ENCODE data around the gene PRKD1.
"Not testable (repeated sequence)": the region's sequence is repeated elsewhere in the genome, so short reads cannot be mapped to it uniquely, and the experiment has no call there.

Gene PRKD1

DNA sequence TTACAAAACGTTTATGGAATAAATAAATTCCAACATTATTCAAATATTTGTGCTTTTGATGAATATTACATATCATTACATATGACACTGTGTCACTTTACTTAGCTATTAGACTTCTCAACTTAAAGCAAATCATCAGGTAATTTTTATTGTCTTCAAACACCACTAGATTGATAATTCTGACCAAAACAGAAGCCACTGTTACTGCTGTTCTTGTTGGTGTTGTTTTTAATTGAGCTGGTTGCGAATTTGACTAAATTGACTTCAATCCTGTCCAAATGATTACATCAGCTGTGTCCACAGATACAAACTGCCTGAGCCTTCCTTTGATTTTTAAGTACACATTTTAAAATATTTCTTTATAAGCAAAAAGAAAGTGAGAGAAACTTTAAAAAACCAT lies 29.2 kb downstream of the PRKD1 start:
- DNase-seq, result no peak

DNA sequence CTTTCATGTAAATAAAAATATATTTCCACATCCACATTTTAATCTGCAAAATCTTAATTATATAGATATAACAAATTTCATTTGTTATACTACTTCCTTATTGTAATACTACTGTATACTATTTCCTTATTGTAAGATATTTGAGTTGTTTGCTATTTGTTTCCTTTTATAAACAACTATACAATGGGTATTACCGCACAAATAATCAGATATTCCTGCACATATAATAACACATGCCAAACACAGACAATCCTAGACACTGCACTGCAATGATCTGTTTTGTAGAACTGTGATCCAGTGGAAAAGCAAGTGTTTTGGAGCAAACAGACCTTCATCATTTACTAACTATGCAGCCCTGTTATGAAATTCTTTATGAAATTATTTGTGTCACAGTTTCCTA lies 30.5 kb downstream of the PRKD1 start:
- peak; percentile 57 for DNase-seq

DNA sequence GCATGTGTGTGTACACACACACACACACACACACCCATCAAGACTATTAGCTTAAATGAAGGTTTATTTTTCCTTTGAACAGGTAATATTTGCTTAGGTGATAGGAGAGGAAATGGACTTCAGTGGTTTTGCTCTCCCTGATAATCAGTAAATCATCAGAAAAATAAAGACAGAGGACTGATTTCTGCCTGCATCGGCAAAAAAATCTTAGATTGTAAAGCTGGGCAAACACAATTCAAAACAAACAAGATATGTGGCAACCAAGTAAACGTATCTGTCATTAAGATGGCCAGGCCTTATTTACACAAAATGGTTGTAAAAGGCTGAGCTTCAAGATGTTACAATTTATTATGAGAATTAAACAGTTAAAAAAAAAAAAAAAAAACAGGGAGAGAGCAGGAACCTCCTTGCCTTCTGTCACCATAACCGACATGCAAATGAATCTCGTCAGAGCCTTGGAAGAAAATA lies 31.3 kb downstream of the PRKD1 start:
- DNase-seq, result peak; percentile 92

DNA sequence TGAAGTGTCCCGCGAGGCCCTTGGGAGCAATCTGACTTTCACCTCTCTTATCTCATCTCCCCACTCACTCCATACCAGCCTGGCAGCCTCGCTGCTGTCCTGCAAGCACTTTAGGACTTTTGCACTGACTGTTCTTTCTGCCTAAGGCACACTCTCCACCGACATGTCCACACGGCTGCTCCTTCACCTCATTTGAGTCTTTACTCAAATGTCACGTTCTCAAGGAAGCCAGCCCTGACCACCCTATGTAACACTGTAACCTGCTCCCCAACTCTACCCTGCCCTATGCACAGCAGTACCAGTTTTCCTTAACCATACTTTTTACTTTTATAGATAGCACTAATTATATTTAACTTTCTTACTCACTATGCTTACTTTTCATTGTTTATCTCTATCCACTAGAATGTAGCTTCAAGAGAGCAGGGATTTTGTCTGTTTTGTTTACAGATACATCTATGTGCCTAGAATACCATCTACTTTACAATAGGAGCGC lies 32.0 kb downstream of the PRKD1 start:
- DNase-seq, result peak; percentile 69

DNA sequence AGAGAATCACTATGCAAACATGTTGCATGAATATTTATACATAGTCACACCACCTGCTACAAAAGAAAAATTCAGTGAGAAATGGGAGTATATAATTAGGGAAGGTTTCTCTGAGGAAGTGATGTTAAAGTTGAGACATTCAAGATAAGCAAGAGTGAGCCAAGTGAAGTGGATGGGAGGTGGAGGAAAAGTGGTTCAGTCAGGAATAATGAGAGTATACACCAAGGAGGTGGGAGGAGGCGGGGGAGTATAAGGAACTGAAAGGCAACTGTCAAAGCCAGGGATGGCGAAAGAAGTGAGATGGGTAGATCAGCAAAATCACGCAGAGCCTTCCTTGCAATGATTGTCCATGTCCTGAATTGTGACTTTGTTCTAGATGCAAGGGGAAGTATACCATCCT lies 33.7 kb downstream of the PRKD1 start:
- no peak for DNase-seq

DNA sequence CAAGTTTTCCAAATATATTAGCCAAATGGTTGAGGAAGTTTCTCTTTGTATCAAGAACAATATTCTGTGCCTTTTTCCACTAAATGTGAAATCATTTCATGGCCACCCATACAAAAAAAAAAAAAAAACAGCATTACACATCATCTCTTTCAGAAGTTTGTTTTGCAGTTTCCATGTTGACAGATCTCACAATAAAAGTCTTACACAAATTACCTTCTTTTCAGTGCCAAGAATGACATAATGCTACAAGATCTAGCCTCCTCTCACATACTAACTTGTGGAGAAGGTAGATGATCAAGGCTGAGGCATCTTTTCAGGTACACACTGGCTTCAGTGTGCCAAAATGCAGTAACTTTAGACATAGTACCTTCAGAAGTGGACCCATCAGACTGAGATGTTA lies 35.3 kb downstream of the PRKD1 start:
- DNase-seq, result no peak

DNA sequence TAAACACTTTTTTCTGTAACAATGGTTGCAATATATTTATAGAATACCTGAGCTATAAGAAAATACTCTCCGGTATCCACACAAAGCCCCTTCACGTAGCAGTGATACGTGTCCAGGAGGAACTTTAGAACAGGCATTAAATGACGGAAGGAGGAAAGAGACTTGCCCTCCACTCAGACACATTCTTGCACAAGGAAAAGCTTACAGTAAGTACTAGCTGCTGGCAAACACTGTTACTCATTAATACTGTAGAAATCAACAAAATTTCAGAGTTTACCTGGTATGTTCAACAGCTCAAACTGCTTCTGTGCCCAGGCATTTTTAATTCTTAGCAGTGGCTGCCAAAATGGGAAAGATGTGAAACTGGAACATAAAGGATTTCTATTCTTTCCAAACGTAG lies 41.7 kb downstream of the PRKD1 start:
- no peak for DNase-seq

DNA sequence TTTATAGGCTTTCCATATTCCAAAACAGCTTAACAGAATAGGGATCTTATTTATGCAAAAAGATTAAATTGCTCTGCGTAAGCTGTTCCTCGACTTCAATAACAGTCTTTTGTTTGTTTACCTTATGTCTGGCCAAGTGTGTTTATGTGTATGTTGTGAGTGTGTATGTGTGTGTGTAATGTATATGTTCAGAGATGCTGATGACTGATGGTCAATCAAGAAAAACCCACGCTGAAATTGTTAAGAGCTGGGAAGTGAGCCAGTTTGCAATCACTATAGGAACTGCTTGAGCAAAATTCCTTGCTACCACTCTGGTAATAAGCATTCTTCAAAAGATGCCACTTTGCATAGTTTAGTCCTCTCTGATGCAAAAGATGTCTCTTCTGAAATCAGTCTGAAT lies 59.6 kb downstream of the PRKD1 start:
- DNase-seq, result no peak

DNA sequence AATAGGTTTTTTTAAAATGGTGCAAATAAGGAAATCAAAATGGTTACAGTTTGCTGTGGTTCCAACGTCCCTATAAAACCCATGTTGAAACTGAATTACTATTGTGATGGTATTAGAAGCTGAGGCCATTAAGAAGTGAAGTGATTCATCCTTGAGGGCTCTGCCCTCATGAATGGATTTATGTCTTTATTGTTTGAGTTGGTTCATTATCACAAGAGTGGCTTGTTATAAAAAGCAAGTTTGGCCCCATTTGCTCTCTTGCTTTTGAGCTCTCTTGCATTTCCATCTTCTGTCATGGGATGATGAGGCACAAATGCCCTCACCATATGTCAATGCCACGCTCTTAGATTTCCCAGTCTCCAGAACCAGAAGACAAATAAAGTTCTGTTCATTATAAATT lies 62.3 kb downstream of the PRKD1 start:
- peak; percentile 94 for DNase-seq

DNA sequence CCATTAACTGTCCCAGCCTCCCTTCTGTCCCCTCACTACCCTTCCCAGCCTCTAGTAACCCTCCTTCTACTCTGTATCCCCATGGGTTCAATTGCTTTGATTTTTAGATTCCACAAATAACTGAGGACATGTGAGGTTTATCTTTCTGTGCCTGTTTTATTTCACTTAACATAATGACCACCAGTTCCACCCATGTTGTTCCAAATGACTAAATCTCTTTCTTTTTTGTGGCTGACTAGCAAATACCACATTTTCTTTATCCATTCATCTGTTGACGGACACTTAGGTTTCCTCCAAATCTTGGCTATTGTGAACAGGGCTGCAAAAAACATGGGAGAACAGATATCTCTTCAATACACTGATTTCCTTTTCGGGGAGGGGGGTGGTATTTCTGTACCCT lies 65.7 kb downstream of the PRKD1 start:
- no peak for DNase-seq

DNA sequence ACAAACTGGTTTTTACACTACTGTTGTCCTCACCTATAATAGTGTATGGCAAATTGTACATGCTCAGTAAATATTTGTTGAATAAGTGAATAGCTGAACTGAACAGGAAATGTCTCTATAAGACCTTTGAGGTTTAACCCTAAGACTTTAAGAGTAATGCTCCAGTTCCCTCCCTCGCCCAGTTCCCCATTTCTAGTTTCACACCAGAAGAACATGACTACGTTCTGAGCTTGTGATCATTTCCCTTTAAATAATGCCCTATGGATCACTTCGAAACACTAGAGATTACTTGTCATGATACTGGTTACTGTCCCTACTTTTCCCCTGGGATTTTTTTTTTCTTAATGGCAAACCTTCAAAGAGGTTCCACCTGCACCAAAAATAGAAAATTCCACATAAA lies 69.3 kb downstream of the PRKD1 start:
- DNase-seq, result no peak

DNA sequence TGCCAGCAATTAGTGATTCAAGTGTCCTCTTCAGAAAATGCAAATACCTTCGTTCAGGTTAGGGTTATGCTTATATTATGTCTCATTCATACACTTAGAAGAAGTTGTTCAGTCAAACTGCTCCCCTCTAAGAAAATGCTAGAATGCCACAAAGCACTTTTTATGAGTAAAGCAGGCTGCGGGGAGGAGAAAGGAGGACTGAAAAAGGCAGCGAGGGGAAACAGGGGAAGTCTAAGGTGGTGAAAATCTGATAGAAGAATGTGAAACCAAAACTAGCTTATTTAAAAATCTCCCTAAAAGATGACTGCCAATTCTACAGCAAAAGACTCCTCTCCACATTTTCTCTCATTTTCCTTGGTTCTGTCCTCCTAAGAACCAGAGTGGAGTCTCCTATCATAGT lies 70.1 kb downstream of the PRKD1 start:
- DNase-seq, result no peak

DNA sequence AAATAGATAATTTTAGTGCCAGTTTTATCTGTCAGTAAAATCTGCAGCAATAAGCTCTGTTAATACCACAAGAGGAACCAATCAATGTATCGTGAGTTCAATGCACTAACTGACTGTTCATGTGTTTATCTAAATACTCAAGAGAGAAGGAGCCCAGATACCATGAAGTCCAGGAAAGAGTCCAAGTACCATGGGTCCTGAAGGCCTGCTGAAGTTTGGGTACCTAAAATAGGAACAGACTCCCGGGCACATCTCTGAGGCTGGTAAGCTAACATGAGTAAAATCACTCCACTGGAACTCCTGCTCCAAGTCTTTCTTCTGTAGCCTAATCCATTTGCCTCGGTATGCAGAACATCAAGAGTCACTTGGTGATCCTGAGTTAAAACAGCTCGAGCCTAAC lies 71.1 kb downstream of the PRKD1 start:
- DNase-seq, result no peak

DNA sequence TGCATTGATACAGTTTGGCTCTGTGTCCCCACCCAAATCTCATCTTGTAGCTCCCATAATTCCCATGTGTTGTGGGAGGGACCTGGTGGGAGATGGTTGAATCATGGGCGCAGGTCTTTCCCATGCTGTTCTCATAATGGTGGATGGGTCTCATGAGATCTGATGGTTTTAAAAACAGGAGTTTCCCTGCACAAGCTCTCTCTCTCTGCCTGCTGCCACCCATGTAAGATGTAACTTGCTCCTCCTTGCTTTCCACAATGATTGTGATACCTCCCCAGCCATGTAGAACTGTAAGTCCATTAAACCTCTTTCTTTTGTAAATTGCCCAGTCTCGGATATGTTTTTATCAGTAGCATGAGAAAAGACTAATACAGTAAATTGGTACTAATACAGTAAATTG lies 74.0 kb downstream of the PRKD1 start:
- not testable (repeated sequence) for DNase-seq

DNA sequence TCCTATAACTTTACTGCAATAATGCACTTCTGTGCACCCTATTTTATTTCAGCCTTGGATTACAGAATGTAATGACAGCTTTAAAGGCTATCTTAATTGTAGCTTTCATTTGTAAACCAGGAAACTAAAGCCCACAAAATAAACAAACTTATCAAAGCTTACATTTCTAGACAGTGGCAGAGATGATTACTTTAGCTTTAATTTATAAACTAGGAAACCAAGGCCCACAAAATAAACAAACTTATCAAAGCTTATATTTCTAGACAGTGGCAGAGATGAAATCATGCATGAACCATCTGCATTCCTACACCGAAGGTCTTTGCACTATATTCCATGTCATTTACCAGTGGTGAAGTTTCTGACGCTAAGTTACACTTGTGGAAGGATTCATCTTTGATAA lies 74.4 kb downstream of the PRKD1 start:
- DNase-seq, result no peak

DNA sequence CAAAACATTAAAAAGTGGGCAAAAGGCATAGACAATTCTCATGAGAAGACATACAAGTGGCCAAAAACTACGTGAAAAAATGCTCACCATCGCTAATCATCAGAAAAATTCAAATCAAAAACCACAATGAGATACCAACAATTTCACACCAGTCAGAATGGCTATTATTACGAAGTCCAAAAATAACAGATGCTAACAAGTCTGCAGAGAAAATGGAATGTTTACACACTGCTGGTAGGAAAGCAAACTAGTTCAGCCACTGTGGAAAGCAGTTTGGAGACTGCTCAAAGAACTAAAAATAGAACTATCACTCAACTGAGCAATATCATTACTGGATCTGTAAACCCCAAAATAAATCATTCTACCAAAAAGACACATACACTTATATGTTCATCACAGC lies 76.2 kb downstream of the PRKD1 start:
- DNase-seq, result no peak

DNA sequence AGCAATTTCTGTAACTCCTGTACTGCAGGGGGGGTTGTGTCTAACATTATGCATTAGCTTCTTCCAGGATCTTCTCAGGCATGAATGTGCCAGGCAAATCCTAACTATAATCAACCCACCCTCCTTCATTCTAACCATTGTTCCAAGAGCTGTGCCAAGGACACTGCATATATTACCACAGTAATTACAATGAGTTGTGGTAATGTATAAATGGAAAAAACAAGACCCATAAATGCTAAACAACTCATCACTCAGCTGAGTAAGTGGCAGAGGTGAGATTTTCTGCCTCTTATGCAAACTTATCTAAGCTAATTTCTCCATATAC lies 80.6 kb downstream of the PRKD1 start:
- no peak for DNase-seq

DNA sequence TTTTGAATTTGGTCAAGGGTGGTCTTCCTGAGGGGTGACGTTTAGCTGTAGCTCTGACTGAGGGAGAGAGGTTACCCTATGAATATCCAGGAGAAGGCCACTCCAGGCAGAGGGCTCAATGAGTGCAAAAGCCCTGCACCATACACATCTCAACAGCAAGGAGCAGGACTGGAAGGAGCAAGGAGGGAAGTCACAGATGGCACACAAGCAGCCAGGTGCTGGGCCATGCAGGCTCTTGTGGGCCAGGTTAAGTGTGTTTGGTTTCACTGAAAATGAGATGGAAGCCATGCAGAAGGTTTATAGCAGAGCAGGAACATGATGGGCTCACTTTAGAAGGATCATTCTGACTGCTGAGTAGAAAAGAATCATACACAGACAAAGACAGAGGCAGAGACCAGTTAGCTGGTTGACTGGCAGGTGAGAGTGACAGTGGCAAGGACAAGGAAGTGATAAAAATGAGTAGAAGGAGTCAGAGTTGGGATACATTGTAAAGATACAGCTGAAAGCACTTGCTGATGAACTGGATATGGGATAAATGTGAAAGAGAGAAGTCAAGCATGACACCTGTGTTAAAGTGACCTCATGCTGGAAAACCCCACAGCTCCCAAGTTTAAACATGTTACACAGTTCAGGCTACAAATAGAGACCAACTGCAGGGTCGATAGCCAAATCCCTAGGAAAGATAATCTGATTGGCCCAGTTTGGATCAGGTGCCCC lies 81.2 kb downstream of the PRKD1 start:
- peak; percentile 78 for DNase-seq

DNA sequence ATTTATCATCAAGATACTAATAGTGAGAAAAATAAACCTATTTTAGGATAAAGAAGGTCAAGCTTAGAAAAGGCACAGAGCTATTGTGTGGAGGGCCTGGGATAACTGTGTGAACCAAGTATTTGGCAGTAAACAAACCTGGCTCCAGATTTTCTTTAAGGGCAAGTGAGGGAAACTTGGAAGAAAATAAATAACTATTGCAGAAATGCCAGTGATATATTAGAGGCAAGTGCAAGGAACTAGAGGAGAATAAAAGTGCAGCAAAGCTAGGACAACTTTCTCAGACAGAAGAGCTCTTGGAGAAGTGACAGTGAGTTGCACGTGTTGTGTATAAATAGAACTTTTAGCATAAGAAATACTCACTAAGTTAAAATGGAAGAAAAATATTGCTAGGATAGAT lies 83.7 kb downstream of the PRKD1 start:
- no peak for DNase-seq

DNA sequence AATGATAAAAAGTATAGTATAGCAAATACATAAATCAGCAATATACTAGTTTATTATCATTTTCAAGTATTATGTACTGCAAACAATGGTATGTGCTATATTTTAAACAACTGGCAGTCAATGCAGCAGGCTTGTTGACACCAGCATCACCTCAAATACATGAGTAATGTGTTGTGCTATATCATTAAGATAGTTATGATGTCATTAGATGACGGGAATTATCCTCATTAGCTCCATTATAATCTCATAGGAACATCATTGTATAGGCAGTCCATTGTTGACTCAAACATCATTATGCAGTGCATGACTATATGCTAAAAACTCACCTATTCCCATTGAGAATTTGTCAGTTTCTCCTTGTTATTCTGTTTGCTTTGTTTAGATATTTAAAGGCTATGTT lies 85.4 kb downstream of the PRKD1 start:
- no peak for DNase-seq

DNA sequence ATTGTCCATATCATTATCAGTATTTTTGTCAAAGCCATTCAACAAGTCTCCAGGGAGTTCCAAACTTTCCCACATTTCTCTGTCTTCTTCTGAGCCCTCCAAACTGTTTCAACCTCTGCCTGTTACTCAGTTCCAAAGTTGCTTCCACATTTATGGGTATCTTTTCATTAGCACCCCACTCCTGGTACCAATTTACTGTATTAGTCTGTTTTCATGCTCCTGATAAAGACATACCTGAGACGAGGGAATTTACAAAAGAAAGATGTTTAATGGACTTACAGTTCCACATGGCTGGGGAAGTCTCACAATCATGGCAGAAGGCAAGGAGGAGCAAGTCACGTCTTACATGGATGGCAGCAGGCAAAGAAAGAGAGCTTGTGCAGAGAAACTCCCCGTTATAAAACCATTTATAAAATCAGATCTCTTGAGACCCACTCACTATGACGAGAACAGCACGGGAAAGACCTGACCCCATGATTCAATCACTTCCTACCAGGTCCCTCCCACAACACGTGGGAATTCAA lies 87.2 kb downstream of the PRKD1 start:
- not testable (repeated sequence) for DNase-seq

DNA sequence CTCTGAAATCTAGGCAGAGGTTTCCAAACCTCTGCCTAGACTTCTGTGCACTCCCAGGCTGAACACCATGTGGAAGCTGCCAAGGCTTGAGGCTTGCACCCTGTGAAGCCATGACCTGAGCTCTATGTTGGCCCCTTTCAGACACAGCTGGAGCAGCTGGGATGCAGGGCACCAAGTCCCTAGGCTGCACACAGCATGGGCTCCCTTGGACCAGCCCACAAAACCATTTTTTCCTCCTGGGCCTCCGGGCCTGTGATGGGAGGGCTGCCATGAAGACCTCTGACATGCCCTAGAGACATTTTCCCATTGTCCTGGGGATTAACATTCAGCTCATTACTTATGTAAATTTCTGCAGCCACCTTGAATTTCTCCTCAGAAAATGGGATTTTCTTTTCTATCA lies 88.0 kb downstream of the PRKD1 start:
- not testable (repeated sequence) for DNase-seq

DNA sequence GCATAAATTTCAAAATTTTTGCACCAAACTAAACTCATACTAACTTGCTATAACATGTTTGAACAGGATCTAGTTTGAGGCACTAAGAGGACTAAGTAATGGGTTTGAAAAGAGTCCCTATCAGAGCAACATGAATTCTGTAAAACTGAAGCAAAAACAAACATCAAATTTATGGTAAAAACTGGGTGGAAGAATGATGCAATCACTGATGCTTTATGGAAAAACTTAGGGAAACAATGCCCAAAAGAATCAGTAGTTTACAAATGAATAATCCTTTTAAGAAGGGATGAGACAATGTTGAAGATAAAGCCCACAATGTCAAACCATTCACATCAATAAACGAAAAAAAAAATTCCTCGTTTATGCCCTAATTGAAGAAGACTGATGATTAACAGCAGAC lies 88.9 kb downstream of the PRKD1 start:
- DNase-seq, result no peak

DNA sequence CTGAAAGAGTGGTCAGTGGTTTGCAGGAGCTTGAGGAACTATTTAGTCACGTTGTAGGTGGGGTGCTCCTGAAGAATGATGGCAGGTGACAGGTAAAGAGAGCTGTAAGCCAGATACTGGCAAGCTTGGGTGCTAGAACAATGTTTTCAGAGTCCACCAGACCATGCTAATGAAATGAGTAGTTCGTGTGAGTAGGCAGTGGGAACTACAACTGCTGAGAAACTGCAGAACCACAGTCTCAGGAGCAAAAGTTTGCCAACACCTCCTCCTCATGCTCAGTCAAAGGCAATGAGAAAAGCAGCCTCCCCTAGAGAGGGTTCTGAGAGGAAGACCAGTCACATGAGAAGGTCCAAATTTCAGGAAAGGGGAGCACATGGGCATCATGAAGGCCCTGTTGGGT lies 91.3 kb downstream of the PRKD1 start:
- DNase-seq, result no peak

DNA sequence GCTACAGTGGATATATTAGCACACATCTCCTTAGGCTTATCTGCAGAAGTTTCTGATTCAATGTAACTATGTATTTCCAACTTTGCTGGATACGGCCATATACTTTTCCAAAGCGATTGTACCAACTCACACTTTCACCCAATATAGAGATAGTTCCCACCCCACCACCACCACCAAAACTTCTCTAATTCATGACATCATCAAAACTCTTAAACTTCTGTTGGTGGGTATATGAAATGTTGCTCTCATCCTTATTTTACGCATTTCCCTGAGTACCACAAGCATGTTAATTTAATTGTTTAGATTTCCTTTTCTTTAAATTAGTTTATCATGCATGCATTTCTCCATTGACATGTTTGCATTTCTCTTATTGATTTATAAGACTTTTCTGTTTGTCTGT lies 95.6 kb downstream of the PRKD1 start:
- DNase-seq, result no peak
